Kidney epithelial cell (primary cell): ENCODE results near the gene RPS6KA4. TPM values are rescaled to one million over a fixed set of nuclear protein-coding genes. Genes with fewer than 3 reads are reported as not detected.

Experiments used
- DNase-seq: peaks from one replicate; pipeline ENCODE4 v3.0.0-alpha.2; 2010; ENCODE audit warnings: low read depth
- H3K27me3 ChIP-seq: 2 replicates; pipeline ENCODE4 v1.6.0; 2011; ENCODE audit warnings: low read length; ENCODE audit not compliant: control insufficient read depth, insufficient read depth
- H3K36me3 ChIP-seq: 2 replicates; pipeline ENCODE4 v1.5.1; 2011; ENCODE audit warnings: low read length; ENCODE audit not compliant: control insufficient read depth, insufficient read depth
- H3K4me3 ChIP-seq: 2 replicates; pipeline ENCODE4 v1.5.1; 2011; ENCODE audit warnings: low read depth, mild to moderate bottlenecking, control low read depth, low read length
- CTCF ChIP-seq: IDR thresholded peaks from 2 replicates; pipeline ENCODE4 v1.5.1; 2011; ENCODE audit warnings: mild to moderate bottlenecking, moderate library complexity, low read length, control low read depth, inconsistent platforms; ENCODE audit not compliant: insufficient read depth, poor library complexity, severe bottlenecking
- total RNA-seq: library from RNA; depleted of rRNA; stranded (reverse); fragments of >200 nt; gene quantifications from 2 replicates; pipeline ENCODE4 v1.2.3, GENCODE V29; 2015

RPS6KA4 gene
- total RNA-seq, 1 donor from 2014 or later: 43.0 TPM

- no peak for TF ChIP-seq CTCF
- DNase-seq: no peak
- Histone ChIP-seq H3K36me3 (no peaks in the 10 kb centered on the region), H3K4me3 (no peak overlapping the region), H3K27me3 (peaks cover 13% of the 10 kb centered on the region)
Observed at GRCh38 chr11:64379817-64380709, 21.1 kb downstream of the RPS6KA4 start.

GRCh38 chr11:64381350-64381749 is 22.4 kb downstream of the RPS6KA4 start:
- no peaks in the 10 kb centered on the region for H3K36me3 ChIP-seq
- no peak overlapping the region for H3K4me3 ChIP-seq
- no peak for DNase-seq
- no peak for TF ChIP-seq CTCF
- peaks cover 15% of the 10 kb centered on the region for H3K27me3 ChIP-seq

- no peak overlapping the region for H3K4me3 ChIP-seq
- TF ChIP-seq CTCF: no peak
- H3K36me3 ChIP-seq: no peaks in the 10 kb centered on the region
- H3K27me3 ChIP-seq: peaks cover 15% of the 10 kb centered on the region
- no peak for DNase-seq
Observed at GRCh38 chr11:64382047-64382446, 23.1 kb downstream of the RPS6KA4 start.

GRCh38 chr11:64382586-64382985 is 23.6 kb downstream of the RPS6KA4 start:
- H3K4me3 ChIP-seq: no peak overlapping the region
- H3K36me3 ChIP-seq: no peaks in the 10 kb centered on the region
- no peak for TF ChIP-seq CTCF
- H3K27me3 ChIP-seq: peaks cover 15% of the 10 kb centered on the region
- no peak for DNase-seq

- no peak for DNase-seq
- Histone ChIP-seq H3K36me3 (no peaks in the 10 kb centered on the region), H3K27me3 (peaks cover 16% of the 10 kb centered on the region), H3K4me3 (no peak overlapping the region)
- TF ChIP-seq CTCF: no peak
Observed at GRCh38 chr11:64383580-64383979, 24.6 kb downstream of the RPS6KA4 start.
